Neural cell (in vitro differentiated cells): ENCODE measurements around the gene TYW1B. TPM values are rescaled to one million over a fixed set of nuclear protein-coding genes. Genes with fewer than 3 reads are reported as not detected.
"Not testable (repeated sequence)": the region's sequence is repeated elsewhere in the genome, so short reads cannot be mapped to it uniquely, and the experiment has no call there.

Source experiments
- H2AFZ ChIP-seq: fragments of 200-600, 300-800 bp; sonication (generic), shearing (Covaris generic); 2 replicates; pipeline ENCODE4 v1.6.0; 2014; ENCODE audit warnings: low read depth, mild to moderate bottlenecking, antibody characterized with exemption, low read length, moderate library complexity
- H3F3A ChIP-seq: fragments of 200-600 bp; shearing (Covaris generic); 2 replicates; pipeline ENCODE4 v1.6.1; 2016; ENCODE audit warnings: mild to moderate bottlenecking, moderate library complexity, mixed read lengths, antibody characterized with exemption, low read length; ENCODE audit not compliant: insufficient read depth, poor library complexity, severe bottlenecking
- H3K27ac ChIP-seq: fragments of 200-600, 300-800 bp; sonication (generic), shearing (Covaris generic); 2 replicates; pipeline ENCODE4 v1.5.1; 2014; ENCODE audit warnings: mild to moderate bottlenecking, low read length, moderate library complexity
- H3K27me3 ChIP-seq: fragments of 300-800, 200-600 bp; sonication (generic), shearing (Covaris generic); 2 replicates; pipeline ENCODE4 v1.6.0; 2014; ENCODE audit warnings: mild to moderate bottlenecking, low read depth, low read length, moderate library complexity; ENCODE audit not compliant: insufficient read depth
- H3K36me3 ChIP-seq: fragments of 300-800, 200-600 bp; sonication (generic), shearing (Covaris generic); 2 replicates; pipeline ENCODE4 v1.5.1; 2014; ENCODE audit warnings: mild to moderate bottlenecking, antibody characterized with exemption, low read length, moderate library complexity; ENCODE audit not compliant: insufficient read depth
- H3K4me2 ChIP-seq: fragments of 300-800, 200-600 bp; sonication (generic), shearing (Covaris generic); 2 replicates; pipeline ENCODE4 v1.6.0; 2014; ENCODE audit warnings: mild to moderate bottlenecking, low read length
- H3K4me3 ChIP-seq: fragments of 300-800, 200-600 bp; sonication (generic), shearing (Covaris generic); 2 replicates; pipeline ENCODE4 v1.5.1; 2014; ENCODE audit warnings: mild to moderate bottlenecking, low read length, moderate library complexity
- H3K79me2 ChIP-seq: fragments of 200-600 bp; shearing (Covaris generic); replicated peaks from 2 replicates; pipeline ENCODE4 v1.6.0; 2014; ENCODE audit warnings: mild to moderate bottlenecking, low read length, moderate library complexity; ENCODE audit not compliant: insufficient read depth
- H3K9ac ChIP-seq: fragments of 300-800, 200-600 bp; sonication (generic), shearing (Covaris generic); 2 replicates; pipeline ENCODE4 v1.6.1; 2016; ENCODE audit warnings: mild to moderate bottlenecking, low read length, mixed read lengths
- H3K9me2 ChIP-seq: fragments of 200-600 bp; shearing (Covaris generic); 2 replicates; pipeline ENCODE4 v1.6.1; 2016; ENCODE audit warnings: mild to moderate bottlenecking, low read length, mixed read lengths; ENCODE audit not compliant: insufficient read depth
- H3K9me3 ChIP-seq: fragments of 200-600, 300-800 bp; sonication (generic), shearing (Covaris generic); 2 replicates; pipeline ENCODE4 v1.6.1; 2016; ENCODE audit warnings: mild to moderate bottlenecking, mixed run types, low read length, moderate library complexity, mixed read lengths
- H4K20me1 ChIP-seq: fragments of 200-600 bp; shearing (Covaris generic); 2 replicates; pipeline ENCODE4 v1.6.1; 2016; ENCODE audit warnings: mild to moderate bottlenecking, mixed run types; ENCODE audit not compliant: insufficient read depth
- CTCF ChIP-seq: fragments of 450-650 bp; IDR thresholded peaks from 2 replicates; pipeline ENCODE4 v1.5.1; 2014; ENCODE audit warnings: antibody characterized with exemption, mild to moderate bottlenecking, moderate library complexity; ENCODE audit not compliant: poor library complexity, severe bottlenecking
- EP300 ChIP-seq: fragments of 450-650 bp; conservative IDR thresholded peaks from 2 replicates; pipeline ENCODE4 v1.6.1; 2014; ENCODE audit warnings: antibody characterized with exemption, mild to moderate bottlenecking, moderate library complexity; ENCODE audit not compliant: poor library complexity, severe bottlenecking
- POLR2AphosphoS5 ChIP-seq: IDR thresholded peaks from 2 replicates; pipeline ENCODE4 v1.6.1; 2012
- REST ChIP-seq: IDR thresholded peaks from 2 replicates; pipeline ENCODE4 v1.6.1; 2012; ENCODE audit warnings: borderline replicate concordance
- SMC3 ChIP-seq: fragments of 450-650 bp; conservative IDR thresholded peaks from 2 replicates; pipeline ENCODE4 v1.6.1; 2014; ENCODE audit warnings: antibody characterized with exemption, mild to moderate bottlenecking, moderate library complexity; ENCODE audit not compliant: poor library complexity
- TAF1 ChIP-seq: IDR thresholded peaks from 2 replicates; pipeline ENCODE4 v1.6.1; 2012; ENCODE audit warnings: low read depth
- polyA plus RNA-seq: library from polyadenylated mRNA; depleted of rRNA; stranded (reverse); fragments of >200 nt; gene quantifications from 2 replicates; pipeline ENCODE4 v1.2.3, GENCODE V29; 2014

Gene TYW1B
- polyA plus RNA-seq, 1 donor from 2014 or later, result 0.97 TPM

- Histone ChIP-seq H3K9me3 (no peaks in the 10 kb centered on the region), H4K20me1 (no peaks in the 10 kb centered on the region), H2AFZ (no peak overlapping the region)
Observed at GRCh38 chr7:72603073-72603472, 224.9 kb downstream of the TYW1B start.

GRCh38 chr7:72601683-72602082, 226.3 kb downstream of the TYW1B start:
- H3K9me3 ChIP-seq, H3K4me3 ChIP-seq, H3F3A ChIP-seq, H4K20me1 ChIP-seq, H3K27ac ChIP-seq, H3K36me3 ChIP-seq, H3K9me2 ChIP-seq, H3K27me3 ChIP-seq, H2AFZ ChIP-seq, H3K79me2 ChIP-seq, H3K4me2 ChIP-seq, H3K9ac ChIP-seq: not testable (repeated sequence)

More at GRCh38 chr7:72603073-72603472, 224.9 kb downstream of the TYW1B start:
- Histone ChIP-seq H3K4me3 (no peak overlapping the region), H3K9me2 (no peaks in the 10 kb centered on the region), H3K9ac (no peak overlapping the region), H3K79me2 (no peaks in the 10 kb centered on the region), H3K4me2 (no peak overlapping the region), H3F3A (no peaks in the 10 kb centered on the region), H3K27me3 (no peaks in the 10 kb centered on the region), H3K36me3 (no peaks in the 10 kb centered on the region), H3K27ac (no peak overlapping the region)
- TF ChIP-seq CTCF (no peak), EP300 (peak; percentile 89), TAF1 (no peak), REST (no peak), SMC3 (no peak), POLR2AphosphoS5 (peak; percentile 21)

GRCh38 chr7:72590023-72590422, 238.0 kb downstream of the TYW1B start:
- not testable (repeated sequence) for H3F3A ChIP-seq, H3K9ac ChIP-seq, H3K36me3 ChIP-seq, H3K27me3 ChIP-seq, H4K20me1 ChIP-seq, H2AFZ ChIP-seq, H3K79me2 ChIP-seq, H3K27ac ChIP-seq, H3K4me2 ChIP-seq, H3K9me3 ChIP-seq, H3K9me2 ChIP-seq, H3K4me3 ChIP-seq

- H2AFZ ChIP-seq, H3K4me3 ChIP-seq, H4K20me1 ChIP-seq, H3K9me3 ChIP-seq, H3K79me2 ChIP-seq, H3K36me3 ChIP-seq, H3K4me2 ChIP-seq, H3F3A ChIP-seq, H3K9ac ChIP-seq, H3K9me2 ChIP-seq, H3K27me3 ChIP-seq, H3K27ac ChIP-seq: not testable (repeated sequence)
Observed at GRCh38 chr7:72587267-72587666, 240.7 kb downstream of the TYW1B start.

- H3K9ac ChIP-seq, H3K79me2 ChIP-seq, H2AFZ ChIP-seq: not testable (repeated sequence)
Observed at GRCh38 chr7:72584576-72584975, 243.4 kb downstream of the TYW1B start.

GRCh38 chr7:72583620-72584361, 244.2 kb downstream of the TYW1B start:
- not testable (repeated sequence) for H3K9ac ChIP-seq, H4K20me1 ChIP-seq, H3K79me2 ChIP-seq, H3F3A ChIP-seq, H3K27me3 ChIP-seq, H3K4me2 ChIP-seq, H3K36me3 ChIP-seq, H3K4me3 ChIP-seq, H3K27ac ChIP-seq, H3K9me3 ChIP-seq, H2AFZ ChIP-seq, H3K9me2 ChIP-seq

More at GRCh38 chr7:72584576-72584975, 243.4 kb downstream of the TYW1B start:
- not testable (repeated sequence) for H4K20me1 ChIP-seq, H3K4me2 ChIP-seq, H3K36me3 ChIP-seq, H3K27me3 ChIP-seq, H3K9me2 ChIP-seq, H3F3A ChIP-seq, H3K4me3 ChIP-seq, H3K27ac ChIP-seq, H3K9me3 ChIP-seq
